ENCODE measurements around the gene MGST1.
"Not testable (repeated sequence)": the region's sequence is repeated elsewhere in the genome, so short reads cannot be mapped to it uniquely, and the experiment has no call there.

MGST1 gene

DNA sequence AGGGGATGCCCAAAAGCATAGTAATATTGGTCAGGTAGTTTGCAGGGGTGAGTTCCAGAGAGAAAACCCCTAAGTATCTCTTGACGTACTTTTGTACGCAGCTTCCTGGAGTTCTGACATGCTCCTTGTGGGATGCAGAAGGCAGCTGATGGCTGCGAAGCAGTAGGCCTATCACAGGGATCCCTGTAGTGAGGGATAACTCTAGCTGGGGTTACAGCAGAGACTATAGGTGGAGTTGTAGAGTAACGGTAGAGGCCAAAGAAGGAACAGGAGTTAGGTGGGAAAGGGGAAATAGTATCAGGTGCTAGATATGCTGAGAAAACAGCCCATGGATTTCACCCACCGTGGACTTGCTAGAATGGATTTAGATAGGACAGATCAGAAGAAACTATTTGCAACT, 37.3 kb downstream of the MGST1 start:
- no peak for TF ChIP-seq CTCF (IDR thresholded peaks at IDR 0.05; ENCODE audit: insufficient read depth, low read length, missing control alignments)
- no peak for DNase-seq (ENCODE audit: low read depth, low spot score)
- H3K4me3 ChIP-seq (ENCODE audit: low read depth, low read length) = no peak overlapping the region
- POLR2A ChIA-PET = no interaction called here
- CTCF ChIA-PET = interaction anchor here (4.2 kb wide), 1 partner anchor 1257 kb away, joined by 33 read pairs; no protein-coding TSS in a partner anchor

GRCh38 chr12:16385782-16386646, 38.6 kb downstream of the MGST1 start:
- DNase-seq (ENCODE audit: low read depth, low spot score) = peak; percentile 16
- CTCF ChIA-PET = interaction anchor here (0.8 to 4.2 kb wide), 7 partner anchors 12 to 1606 kb away, joined by 3 to 33 read pairs (median 3); no protein-coding TSS in a partner anchor
- peak; percentile 28 for TF ChIP-seq CTCF (IDR thresholded peaks at IDR 0.05; ENCODE audit: insufficient read depth, low read length, missing control alignments)
- POLR2A ChIA-PET = no interaction called here
- no peak overlapping the region for H3K4me3 ChIP-seq (ENCODE audit: low read depth, low read length)

- no peak for TF ChIP-seq CTCF (IDR thresholded peaks at IDR 0.05; ENCODE audit: insufficient read depth, low read length, missing control alignments)
- POLR2A ChIA-PET = no interaction called here
- no peak overlapping the region for H3K4me3 ChIP-seq (ENCODE audit: low read depth, low read length)
- CTCF ChIA-PET = interaction anchor here (4.2 kb wide), 1 partner anchor 1254 kb away, joined by 33 read pairs; no protein-coding TSS in a partner anchor
- DNase-seq (ENCODE audit: low read depth, low spot score) = no peak
These were observed 40.5 kb downstream of the MGST1 start for GRCh38 chr12:16387919-16388318.

DNA sequence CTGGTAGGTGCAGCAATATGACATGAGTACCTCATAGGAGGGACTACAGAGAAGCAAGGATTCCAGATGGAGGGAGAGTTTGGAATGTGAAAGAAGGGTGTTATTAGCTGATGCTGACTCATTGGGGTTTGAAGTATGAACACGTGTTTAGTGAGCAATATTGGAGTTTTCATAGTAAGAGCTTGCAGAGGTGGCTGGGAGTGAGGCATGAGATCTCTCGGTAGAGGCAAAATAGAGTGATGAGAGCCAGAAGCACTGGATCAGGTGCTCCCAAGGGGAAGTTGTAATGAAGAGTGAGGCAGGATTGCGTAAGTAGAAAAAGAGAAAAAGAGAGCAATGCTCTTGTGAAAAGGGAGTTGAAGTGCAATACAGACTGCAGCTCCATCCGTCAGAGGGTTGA, 42.1 kb downstream of the MGST1 start:
- peak; percentile 37 for DNase-seq (ENCODE audit: low read depth, low spot score)
- ChIA-PET CTCF (interaction anchor here (1.0 kb wide), 1 partner anchor 1253 kb away, joined by 3 read pairs; no protein-coding TSS in a partner anchor), POLR2A (no interaction called here)
- no peak overlapping the region for H3K4me3 ChIP-seq (ENCODE audit: low read depth, low read length)
- no peak for TF ChIP-seq CTCF (IDR thresholded peaks at IDR 0.05; ENCODE audit: insufficient read depth, low read length, missing control alignments)

DNA sequence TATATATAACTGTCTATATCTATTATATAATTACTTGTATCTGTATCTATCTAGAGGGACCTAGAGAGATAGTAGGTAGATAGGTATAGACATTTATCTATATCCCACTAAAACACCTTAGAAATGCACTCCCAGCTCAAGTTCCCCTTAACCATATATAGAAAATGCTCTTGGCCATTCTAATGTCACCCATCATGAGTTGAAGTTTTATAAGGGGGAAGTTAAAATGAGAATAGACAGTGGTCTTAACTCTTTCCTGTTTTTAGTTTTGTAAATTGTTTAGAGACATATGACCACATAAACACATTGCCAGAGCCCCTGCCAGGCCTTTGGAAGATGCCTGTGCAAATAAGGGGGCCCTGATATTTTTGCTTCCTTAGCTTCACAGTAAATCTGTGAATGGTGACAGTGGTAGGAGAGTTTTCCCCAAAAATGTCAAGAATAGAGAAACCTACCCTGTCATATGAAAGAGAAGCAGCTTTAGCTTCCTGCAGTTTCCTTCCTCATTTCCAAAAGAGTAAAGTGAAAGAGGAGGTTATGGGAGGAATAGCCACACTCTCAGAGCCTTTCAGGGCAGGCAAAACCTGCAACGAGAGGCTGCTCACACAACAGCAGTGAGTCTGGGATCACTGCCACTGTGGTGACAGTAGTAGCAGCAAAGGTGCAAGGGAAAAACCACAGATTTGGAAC, 45.5 kb downstream of the MGST1 start:
- no peak for DNase-seq (ENCODE audit: low read depth, low spot score)
- no peak overlapping the region for H3K4me3 ChIP-seq (ENCODE audit: low read depth, low read length)
- no peak for TF ChIP-seq CTCF (IDR thresholded peaks at IDR 0.05; ENCODE audit: insufficient read depth, low read length, missing control alignments)
- POLR2A ChIA-PET = no interaction called here
- CTCF ChIA-PET = no interaction called here

DNA sequence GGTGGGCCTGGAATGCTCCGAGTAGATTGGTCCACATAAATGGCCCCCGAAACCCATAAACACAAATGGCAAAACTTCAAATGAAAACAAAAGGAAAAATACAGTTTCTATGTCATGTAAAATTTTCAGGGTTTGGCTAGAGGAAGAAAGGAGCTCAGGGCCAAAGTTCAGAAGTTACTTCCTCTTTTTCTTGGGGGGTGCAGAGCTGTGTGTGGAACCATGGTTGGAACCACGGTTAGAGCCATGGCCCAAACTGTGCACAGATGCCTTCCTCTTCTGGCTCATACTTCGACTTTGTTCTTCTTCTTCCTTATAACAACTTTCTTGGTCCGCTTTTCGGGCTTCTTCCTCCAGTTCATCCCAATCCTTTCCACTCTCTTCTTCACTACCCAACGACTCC, 51.7 kb downstream of the MGST1 start:
- H3K4me3 ChIP-seq (ENCODE audit: low read depth, low read length) = no peak overlapping the region
- ChIA-PET POLR2A (no interaction called here), CTCF (no interaction called here)
- no peak for TF ChIP-seq CTCF (IDR thresholded peaks at IDR 0.05; ENCODE audit: insufficient read depth, low read length, missing control alignments)
- DNase-seq (ENCODE audit: low read depth, low spot score) = no peak

DNA sequence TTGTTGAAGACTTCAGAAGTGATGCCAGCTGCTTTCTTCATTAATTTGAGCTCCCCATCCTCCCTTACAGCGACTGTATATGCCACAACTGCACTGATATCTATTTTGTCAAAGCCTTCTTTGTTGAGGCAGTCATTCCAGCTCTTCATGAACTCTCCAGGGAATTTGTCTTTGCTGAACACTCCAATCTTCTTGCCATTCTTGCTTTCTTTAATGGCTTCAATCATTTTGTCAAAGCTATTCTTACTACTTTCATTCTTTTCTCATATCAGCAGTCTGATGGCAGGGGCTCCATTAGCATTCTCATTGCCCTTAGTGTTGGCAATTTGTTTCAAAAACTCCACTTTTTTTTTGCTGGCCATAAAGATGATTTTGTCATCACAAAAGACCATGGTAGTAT, 54.4 kb downstream of the MGST1 start:
- CTCF ChIA-PET; DNase-seq (ENCODE audit: low read depth, low spot score); POLR2A ChIA-PET; H3K4me3 ChIP-seq (ENCODE audit: low read depth, low read length): not testable (repeated sequence)
